Epithelial cell of esophagus (primary cell): ENCODE measurements around the gene SUMO3.
A peak's percentile ranks its signal among the peaks of the same experiment; 100 is the strongest.

ENCODE experiments used
- DNase-seq: peaks from one replicate; pipeline ENCODE4 v3.0.0; 2010; ENCODE audit warnings: low read depth
- H3K4me3 ChIP-seq: 2 replicates; pipeline ENCODE4 v1.5.1; 2011; ENCODE audit warnings: mild to moderate bottlenecking, low read length, control low read depth
- TF ChIP-seq, protein P1 (sequence below): IDR thresholded peaks from 2 replicates; pipeline ENCODE4 v1.5.1; 2011; ENCODE audit warnings: low read depth, mild to moderate bottlenecking, low read length, control low read depth, inconsistent platforms; ENCODE audit not compliant: insufficient read depth; ENCODE audit errors: missing control alignments

Gene SUMO3

DNA sequence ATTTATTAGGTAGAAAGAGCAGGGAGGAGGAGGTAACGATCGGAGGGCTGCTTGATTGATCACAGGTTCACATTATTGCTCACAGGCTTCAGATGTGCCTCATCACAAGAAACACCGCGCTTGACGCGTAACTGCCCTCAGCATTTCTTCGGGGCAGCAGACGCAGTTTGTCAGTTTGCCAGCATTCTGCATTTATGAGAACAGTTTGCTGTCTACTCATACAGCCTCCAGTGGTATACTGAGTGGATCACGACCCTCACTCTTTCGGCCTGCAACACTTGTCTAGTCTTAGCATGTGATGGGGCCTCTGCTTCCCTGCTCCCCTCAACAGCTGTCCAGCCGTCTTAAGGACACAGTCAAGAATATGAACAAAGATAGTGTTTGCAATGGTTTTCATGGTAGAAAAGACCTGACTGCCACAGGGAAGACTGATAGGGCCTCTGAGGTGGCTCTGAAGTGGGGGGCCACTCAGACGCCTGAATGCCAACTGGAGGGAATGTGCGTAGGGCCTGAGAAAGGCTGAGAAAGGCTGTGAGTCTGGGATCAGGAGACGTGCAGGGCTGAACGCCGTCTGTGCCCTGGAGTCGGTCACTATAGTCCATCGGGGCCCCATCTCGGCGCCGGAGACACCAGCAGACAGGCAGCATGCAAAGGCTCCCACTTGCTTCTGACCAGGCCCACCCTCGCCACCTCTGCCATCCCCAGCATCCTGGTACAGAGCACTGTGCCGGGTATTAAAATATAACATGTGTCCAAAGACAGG, 61.3 kb downstream of the SUMO3 start:
- TF ChIP-seq, protein P1, sequence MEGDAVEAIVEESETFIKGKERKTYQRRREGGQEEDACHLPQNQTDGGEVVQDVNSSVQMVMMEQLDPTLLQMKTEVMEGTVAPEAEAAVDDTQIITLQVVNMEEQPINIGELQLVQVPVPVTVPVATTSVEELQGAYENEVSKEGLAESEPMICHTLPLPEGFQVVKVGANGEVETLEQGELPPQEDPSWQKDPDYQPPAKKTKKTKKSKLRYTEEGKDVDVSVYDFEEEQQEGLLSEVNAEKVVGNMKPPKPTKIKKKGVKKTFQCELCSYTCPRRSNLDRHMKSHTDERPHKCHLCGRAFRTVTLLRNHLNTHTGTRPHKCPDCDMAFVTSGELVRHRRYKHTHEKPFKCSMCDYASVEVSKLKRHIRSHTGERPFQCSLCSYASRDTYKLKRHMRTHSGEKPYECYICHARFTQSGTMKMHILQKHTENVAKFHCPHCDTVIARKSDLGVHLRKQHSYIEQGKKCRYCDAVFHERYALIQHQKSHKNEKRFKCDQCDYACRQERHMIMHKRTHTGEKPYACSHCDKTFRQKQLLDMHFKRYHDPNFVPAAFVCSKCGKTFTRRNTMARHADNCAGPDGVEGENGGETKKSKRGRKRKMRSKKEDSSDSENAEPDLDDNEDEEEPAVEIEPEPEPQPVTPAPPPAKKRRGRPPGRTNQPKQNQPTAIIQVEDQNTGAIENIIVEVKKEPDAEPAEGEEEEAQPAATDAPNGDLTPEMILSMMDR, result no peak
- peak; percentile 72 for DNase-seq
- H3K4me3 ChIP-seq, result no peak overlapping the region
